ENCODE data around the gene CDT1. TPM values are rescaled to one million over a fixed set of nuclear protein-coding genes. Genes with fewer than 3 reads are reported as not detected.

CDT1 gene
- total RNA-seq, 1 experiment from 2014 or later, result 74.1 TPM

- Mint-ChIP-seq H3K36me3 (ENCODE audit: insufficient read depth in 1 of 3, low read depth in 3 of 3) (peaks cover 0 to 3% (median 0%) of the 10 kb centered on the region in 3 experiments; a peak in 2 of 7 replicates), H3K27me3 (ENCODE audit: low read depth) (no peaks in the 10 kb centered on the region), H3K27ac (no peak overlapping the region), H3K9me3 (no peaks in the 10 kb centered on the region), H3K4me3 (no peak overlapping the region), H3K4me1 (no peaks in the 10 kb centered on the region)
- no peak overlapping the region for H4K5ac ChIP-seq (ENCODE audit: insufficient read length, low read depth, low read length)
- H3K27ac ChIP-seq (ENCODE audit: insufficient read length, low read depth, low read length), result no peak overlapping the region
- H2BK20ac ChIP-seq (ENCODE audit: low read depth, low read length, poor library complexity, severe bottlenecking), result no peak overlapping the region
- H2BK120ac ChIP-seq (ENCODE audit: low read depth, low read length, poor library complexity, severe bottlenecking), result no peak overlapping the region
- H2AK5ac ChIP-seq (ENCODE audit: insufficient read length, low read length), result no peak overlapping the region
- no peak overlapping the region for H3K4ac ChIP-seq (ENCODE audit: low read depth, low read length)
- no peaks in the 10 kb centered on the region for H3K79me2 ChIP-seq (ENCODE audit: insufficient read depth, low read length)
- H3K27me3 ChIP-seq (ENCODE audit: insufficient read depth, low read length), result no peaks in the 10 kb centered on the region
- H3K14ac ChIP-seq (ENCODE audit: insufficient read depth, low read length), result no peak overlapping the region
- H3K18ac ChIP-seq (ENCODE audit: insufficient read length, low read depth, low read length), result no peak overlapping the region
- H3K4me2 ChIP-seq (ENCODE audit: insufficient read depth, insufficient read length, low read length), result no peak overlapping the region
- no peak overlapping the region for H4K91ac ChIP-seq (ENCODE audit: insufficient read length, low read depth, low read length)
- no peak overlapping the region for H3K56ac ChIP-seq (ENCODE audit: insufficient read length, low read depth, low read length)
- H3K79me1 ChIP-seq (ENCODE audit: insufficient read depth, low read depth, low read length, poor library complexity, severe bottlenecking), result no peaks in the 10 kb centered on the region
- no peaks in the 10 kb centered on the region for H3K9me3 ChIP-seq (ENCODE audit: control insufficient read depth, low read depth, low read length)
- H3K4me1 ChIP-seq (ENCODE audit: insufficient read depth, low read length), result no peaks in the 10 kb centered on the region
- H4K20me1 ChIP-seq (ENCODE audit: control insufficient read depth, insufficient read depth, insufficient read length), result no peaks in the 10 kb centered on the region
- H3K9ac ChIP-seq (ENCODE audit: extremely low read depth, insufficient read length, low read length), result no peak overlapping the region
- H2BK12ac ChIP-seq (ENCODE audit: insufficient read length, low read depth, low read length), result no peak overlapping the region
- no peak for TF ChIP-seq CTCF (conservative IDR thresholded peaks at IDR 0.05)
- no CpG with 5 or more reads among the region's 9 CpGs for WGBS (ENCODE audit: extremely low coverage, insufficient read length, low lambda C conversion rate)
- no peak overlapping the region for H2BK5ac ChIP-seq (ENCODE audit: insufficient read length, low read length)
- no peak for DNase-seq
- H4K8ac ChIP-seq (replicated peaks; ENCODE audit: insufficient read length, low read depth, low read length), result no peak overlapping the region
- H2BK15ac ChIP-seq (ENCODE audit: low read depth, low read length), result no peak overlapping the region
- no peak overlapping the region for H3T11ph ChIP-seq (ENCODE audit: low read length)
- no peak overlapping the region for H3K23ac ChIP-seq (ENCODE audit: insufficient read length, low read depth, low read length)
- no peaks in the 10 kb centered on the region for H3K23me2 ChIP-seq (ENCODE audit: insufficient read length, low read depth, low read length, poor library complexity, severe bottlenecking)
- H2AFZ ChIP-seq (ENCODE audit: low read length), result no peak overlapping the region
Measured at GRCh38 chr16:88846088-88846487, 42.5 kb downstream of the CDT1 start.

Measured in H9 (cell line).